DND-41 (cell line): ENCODE measurements around the gene ARHGAP9.

ENCODE experiments used
- ATAC-seq: fragments of 200-7000 bp; cut with Tn5 transposase; 3 replicates; pipeline ENCODE4 v1.9.1; 2021; ENCODE audit warnings: low read depth; ENCODE audit not compliant: insufficient read depth
- DNase-seq: peaks from one replicate; pipeline ENCODE4 v3.0.0-alpha.2; 2020
- H2AFZ ChIP-seq: 2 replicates; pipeline ENCODE4 v1.6.0; 2012; ENCODE audit warnings: low read depth, low read length
- H3K27ac ChIP-seq: 2 replicates; pipeline ENCODE4 v1.5.1; 2012; ENCODE audit warnings: low read length, inconsistent platforms
- H3K27me3 ChIP-seq: fragments of 200-600 bp; sonication (generic); 2 replicates; pipeline ENCODE4 v1.6.0; 2012; ENCODE audit warnings: low read length, mild to moderate bottlenecking, inconsistent platforms; ENCODE audit not compliant: insufficient read depth, poor library complexity
- H3K36me3 ChIP-seq: 2 replicates; pipeline ENCODE4 v1.5.1; 2012; ENCODE audit warnings: low read length, inconsistent platforms; ENCODE audit not compliant: insufficient read depth
- H3K4me1 ChIP-seq: 2 replicates; pipeline ENCODE4 v1.5.1; 2012; ENCODE audit warnings: mild to moderate bottlenecking, low read length; ENCODE audit not compliant: insufficient read depth
- H3K4me2 ChIP-seq: 2 replicates; pipeline ENCODE4 v1.6.0; 2012; ENCODE audit warnings: mild to moderate bottlenecking, moderate library complexity, low read length, inconsistent platforms; ENCODE audit not compliant: insufficient read depth
- H3K4me3 ChIP-seq, 2 experiments: fragments of 200-600 bp in 1 of 2; shearing (Covaris generic) in 1 of 2; 2 replicates each; pipeline ENCODE4 v1.5.1; 2012 to 2016; ENCODE audit warnings: inconsistent platforms in 2 of 2, low read length in 2 of 2, mild to moderate bottlenecking in 2 of 2, low read depth in 1 of 2, moderate library complexity in 1 of 2
- H3K79me2 ChIP-seq: 2 replicates; pipeline ENCODE4 v1.6.0; 2012; ENCODE audit warnings: low read length, inconsistent platforms; ENCODE audit not compliant: insufficient read depth
- H3K9ac ChIP-seq: 2 replicates; pipeline ENCODE4 v1.6.0; 2012; ENCODE audit warnings: low read depth, mild to moderate bottlenecking, inconsistent platforms, low read length, moderate library complexity
- H3K9me3 ChIP-seq: 2 replicates; pipeline ENCODE4 v1.5.1; 2012; ENCODE audit warnings: low read length, moderate library complexity, mild to moderate bottlenecking, inconsistent platforms; ENCODE audit not compliant: insufficient read depth, severe bottlenecking
- H4K20me1 ChIP-seq: 2 replicates; pipeline ENCODE4 v1.6.0; 2012; ENCODE audit warnings: low read length; ENCODE audit not compliant: insufficient read depth
- CTCF ChIP-seq: IDR thresholded peaks from 2 replicates; pipeline ENCODE4 v1.5.1; 2012; ENCODE audit warnings: borderline replicate concordance, low read length, moderate library complexity, mild to moderate bottlenecking; ENCODE audit not compliant: poor library complexity, severe bottlenecking; ENCODE audit errors: extremely low read depth
- EZH2 ChIP-seq: IDR thresholded peaks from 3 replicates; pipeline ENCODE4 v1.6.1; 2012; ENCODE audit warnings: borderline replicate concordance, low read depth, mild to moderate bottlenecking, moderate library complexity, low read length, inconsistent platforms; ENCODE audit not compliant: severe bottlenecking

Gene ARHGAP9

GRCh38 chr12:57517187-57517586 lies 37.5 kb upstream of the ARHGAP9 start:
- Histone ChIP-seq H3K4me3 (no peak overlapping the region), H4K20me1 (peaks cover 51% of the 10 kb centered on the region), H3K36me3 (peaks cover 77% of the 10 kb centered on the region), H3K4me1 (peaks cover 42% of the 10 kb centered on the region), H3K27me3 (no peaks in the 10 kb centered on the region), H3K9ac (no peak overlapping the region), H3K4me2 (peak overlapping the region; percentile 68), H3K27ac (peak overlapping the region; percentile 27), H3K79me2 (peaks cover 46% of the 10 kb centered on the region), H2AFZ (no peak overlapping the region), H3K9me3 (no peaks in the 10 kb centered on the region)
- TF ChIP-seq CTCF, result no peak
- TF ChIP-seq EZH2, result no peak
- DNase-seq (no peak), ATAC-seq (no peak)

- Histone ChIP-seq H3K4me1 (peaks cover 37% of the 10 kb centered on the region), H3K36me3 (peaks cover 82% of the 10 kb centered on the region), H3K4me2 (peak overlapping the region; percentile 9; the same call in 1 of the 2 replicates), H2AFZ (no peak overlapping the region), H3K9me3 (no peaks in the 10 kb centered on the region), H3K27me3 (no peaks in the 10 kb centered on the region), H3K27ac (peak overlapping the region; percentile 27; the same call in 1 of the 2 replicates), H3K9ac (no peak overlapping the region), H4K20me1 (peaks cover 56% of the 10 kb centered on the region), H3K79me2 (peaks cover 49% of the 10 kb centered on the region), H3K4me3 (no peak overlapping the region)
- no peak for DNase-seq
- TF ChIP-seq EZH2 (no peak), CTCF (no peak)
- ATAC-seq, result no peak
These were observed 37.0 kb upstream of the ARHGAP9 start for GRCh38 chr12:57516617-57517153.

GRCh38 chr12:57515934-57516541 lies 36.4 kb upstream of the ARHGAP9 start:
- H3K4me2 ChIP-seq, result no peak overlapping the region
- H3K79me2 ChIP-seq, result peaks cover 52% of the 10 kb centered on the region
- no peaks in the 10 kb centered on the region for H3K9me3 ChIP-seq
- ATAC-seq, result no peak
- no peak overlapping the region for H3K9ac ChIP-seq
- H3K27ac ChIP-seq, result 0 out of 2 replicates have a peak overlapping the region, but pooled peaks have one; percentile 16
- DNase-seq, result no peak
- no peak overlapping the region for H3K4me3 ChIP-seq
- H3K36me3 ChIP-seq, result peaks cover 89% of the 10 kb centered on the region
- peaks cover 59% of the 10 kb centered on the region for H4K20me1 ChIP-seq
- no peaks in the 10 kb centered on the region for H3K27me3 ChIP-seq
- no peak for TF ChIP-seq EZH2
- TF ChIP-seq CTCF, result no peak
- H3K4me1 ChIP-seq, result peaks cover 30% of the 10 kb centered on the region
- H2AFZ ChIP-seq, result no peak overlapping the region
